IPS DF 6.9 (cell line): Measurements from ENCODE around the gene SCMH1.
"Not testable (repeated sequence)": the region's sequence is repeated elsewhere in the genome, so short reads cannot be mapped to it uniquely, and the experiment has no call there.

ENCODE experiments used
- DNase-seq: peaks from one replicate; pipeline ENCODE4 v3.0.0-alpha.2; 2013; ENCODE audit warnings: low read depth, low spot score
- H3K27ac ChIP-seq: one replicate; pipeline ENCODE4 v1.5.1; 2013; ENCODE audit warnings: low read length, control low read depth
- H3K27me3 ChIP-seq: 2 replicates; pipeline ENCODE4 v1.6.1; 2013; ENCODE audit warnings: mild to moderate bottlenecking, low read length; ENCODE audit not compliant: control insufficient read depth, insufficient read depth
- H3K36me3 ChIP-seq: 2 replicates; pipeline ENCODE4 v1.6.1; 2013; ENCODE audit warnings: low read length; ENCODE audit not compliant: control insufficient read depth, insufficient read depth
- H3K4me1 ChIP-seq: 2 replicates; pipeline ENCODE4 v1.6.1; 2013; ENCODE audit warnings: low read length; ENCODE audit not compliant: control insufficient read depth, insufficient read depth
- H3K4me3 ChIP-seq: 2 replicates; pipeline ENCODE4 v1.5.1; 2013; ENCODE audit warnings: mild to moderate bottlenecking, low read length
- H3K9me3 ChIP-seq: 2 replicates; pipeline ENCODE4 v1.6.1; 2013; ENCODE audit warnings: low read length, inconsistent platforms; ENCODE audit not compliant: control insufficient read depth, insufficient read depth
- WGBS: extraction: QIAGEN DNeasy Blood & Tissue Kit; methylation state at CpG from one replicate; pipeline ENCODE4 v1.1.7; 2013; ENCODE audit warnings: mixed read lengths, missing lambda C conversion rate; ENCODE audit not compliant: insufficient read length, insufficient coverage; 5-methylcytosine and 5-hydroxymethylcytosine counted together

Gene SCMH1

DNA sequence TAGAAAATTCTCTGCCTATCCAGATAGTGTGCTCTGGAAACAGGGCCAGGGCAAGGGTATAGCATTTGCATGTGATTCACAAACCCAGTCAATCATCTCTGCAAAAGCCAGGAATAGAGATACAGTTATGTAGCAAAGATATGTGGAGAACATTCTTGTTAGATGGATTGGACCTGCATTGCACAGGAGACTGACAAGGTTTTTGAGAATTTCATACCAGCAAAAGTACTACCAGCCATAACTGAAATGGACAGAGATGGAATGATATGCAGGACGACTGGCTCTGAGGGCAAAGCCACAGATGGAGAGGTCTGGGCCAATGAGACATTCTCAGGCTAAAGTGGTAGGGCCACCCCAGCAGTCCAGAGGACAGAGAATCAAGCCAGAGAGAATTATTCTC, 24.7 kb downstream of the SCMH1 start:
- no peaks in the 10 kb centered on the region for H3K4me1 ChIP-seq
- no CpG with 5 or more reads among the region's 1 CpG for WGBS
- H3K9me3 ChIP-seq = peaks cover 1% of the 10 kb centered on the region
- H3K4me3 ChIP-seq = no peak overlapping the region
- DNase-seq = no peak
- no peaks in the 10 kb centered on the region for H3K27me3 ChIP-seq
- no peaks in the 10 kb centered on the region for H3K36me3 ChIP-seq
- H3K27ac ChIP-seq = no peak overlapping the region

GRCh38 chr1:41215623-41216022, 26.5 kb downstream of the SCMH1 start:
- H3K9me3 ChIP-seq = peaks cover 1% of the 10 kb centered on the region
- H3K4me3 ChIP-seq = no peak overlapping the region
- no peaks in the 10 kb centered on the region for H3K36me3 ChIP-seq
- no peak for DNase-seq
- no peaks in the 10 kb centered on the region for H3K4me1 ChIP-seq
- H3K27ac ChIP-seq = no peak overlapping the region
- no peaks in the 10 kb centered on the region for H3K27me3 ChIP-seq

- Histone ChIP-seq H3K27me3 (no peaks in the 10 kb centered on the region), H3K36me3 (no peaks in the 10 kb centered on the region), H3K4me1 (no peaks in the 10 kb centered on the region), H3K9me3 (no peaks in the 10 kb centered on the region), H3K4me3 (no peak overlapping the region), H3K27ac (no peak overlapping the region)
- no peak for DNase-seq
- 100% methylated on average over 1 of the region's 1 CpG for WGBS
Observed at GRCh38 chr1:41213341-41213740, 28.8 kb downstream of the SCMH1 start.

GRCh38 chr1:41211608-41212007, 30.5 kb downstream of the SCMH1 start:
- not testable (repeated sequence) for H3K9me3 ChIP-seq, DNase-seq, H3K4me1 ChIP-seq, H3K27me3 ChIP-seq, H3K4me3 ChIP-seq, H3K36me3 ChIP-seq, H3K27ac ChIP-seq
- WGBS = no CpG with 5 or more reads among the region's 2 CpGs

DNA sequence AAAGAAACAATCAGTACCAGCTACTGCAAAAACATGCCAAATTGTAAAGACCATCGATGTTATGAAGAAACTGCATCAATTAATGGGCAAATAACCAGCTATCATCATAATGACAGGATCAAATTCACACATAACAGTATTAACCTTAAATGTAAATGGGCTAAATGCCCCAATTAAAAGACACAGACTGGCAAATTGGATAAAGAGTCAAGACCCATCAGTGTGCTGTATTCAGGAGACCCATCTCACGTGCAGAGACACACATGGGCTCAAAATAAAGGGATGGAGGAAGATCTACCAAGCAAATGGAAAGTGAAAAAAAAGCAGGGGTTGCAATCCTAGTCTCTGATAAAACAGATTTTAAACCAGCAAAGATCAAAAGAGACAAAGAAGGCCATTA, 35.1 kb downstream of the SCMH1 start:
- not testable (repeated sequence) for DNase-seq, H3K36me3 ChIP-seq, H3K27me3 ChIP-seq, H3K4me3 ChIP-seq, H3K9me3 ChIP-seq, H3K27ac ChIP-seq, H3K4me1 ChIP-seq
- no CpG with 5 or more reads among the region's 2 CpGs for WGBS

GRCh38 chr1:41200728-41201127, 41.4 kb downstream of the SCMH1 start:
- Histone ChIP-seq H3K4me3 (no peak overlapping the region), H3K4me1 (no peaks in the 10 kb centered on the region), H3K9me3 (no peaks in the 10 kb centered on the region; the same call in 1 of the 2 replicates), H3K36me3 (no peaks in the 10 kb centered on the region), H3K27ac (no peak overlapping the region), H3K27me3 (no peaks in the 10 kb centered on the region)
- no CpG with 5 or more reads among the region's 3 CpGs for WGBS
- no peak for DNase-seq

DNA sequence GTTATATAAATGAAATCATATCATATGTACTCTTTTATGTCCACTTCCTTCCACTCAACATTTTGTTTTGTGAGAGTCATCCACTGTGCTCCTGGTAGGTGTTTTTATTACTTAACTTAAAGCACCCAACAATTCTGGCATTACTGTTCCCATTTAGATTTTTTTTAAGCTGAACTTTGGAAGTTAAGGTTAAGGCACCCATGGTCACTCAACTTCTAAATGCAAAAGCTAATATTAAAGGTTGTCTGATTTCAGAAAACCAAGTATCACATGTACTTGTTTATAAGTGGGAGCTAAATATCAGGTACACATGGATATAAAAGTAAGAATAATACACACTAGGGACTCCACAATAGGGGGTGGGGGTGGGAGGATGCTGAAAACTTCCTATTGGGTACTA, 42.7 kb downstream of the SCMH1 start:
- H3K4me1 ChIP-seq = no peaks in the 10 kb centered on the region
- H3K9me3 ChIP-seq = no peaks in the 10 kb centered on the region; the same call in 1 of the 2 replicates
- H3K4me3 ChIP-seq = no peak overlapping the region
- no peak overlapping the region for H3K27ac ChIP-seq
- DNase-seq = no peak
- H3K27me3 ChIP-seq = no peaks in the 10 kb centered on the region
- no peaks in the 10 kb centered on the region for H3K36me3 ChIP-seq

DNA sequence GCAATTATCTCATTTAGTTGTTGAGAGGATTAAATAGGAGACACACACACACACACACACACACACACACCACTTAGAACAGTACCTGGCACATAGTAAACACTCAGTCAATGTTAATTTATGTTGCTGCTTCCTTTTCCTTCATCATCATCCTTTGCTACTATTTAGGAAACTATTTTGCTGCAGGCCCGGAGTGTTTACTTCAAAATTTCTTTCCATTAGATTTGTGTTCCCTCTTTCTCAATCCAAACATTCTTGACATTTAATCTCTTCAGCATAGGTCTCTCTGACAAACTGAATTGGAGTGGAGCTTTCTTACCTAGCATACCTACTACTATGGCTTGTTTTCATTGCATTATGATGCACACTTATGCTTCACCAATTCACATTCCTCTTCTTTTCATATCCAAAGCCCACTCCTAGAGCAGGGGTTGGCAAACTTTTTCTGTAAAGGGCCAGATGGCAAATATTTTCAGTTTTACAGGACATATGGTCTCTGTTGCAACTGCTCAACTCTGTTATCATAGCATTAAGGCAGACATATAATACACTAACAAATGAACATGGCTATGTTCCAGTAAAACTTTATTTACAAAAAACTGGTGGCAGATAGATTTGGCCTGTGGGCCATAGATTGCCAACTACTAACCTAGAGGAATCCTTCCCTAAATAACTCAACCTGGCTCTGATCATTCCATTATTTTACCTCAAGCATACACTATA, 49.5 kb downstream of the SCMH1 start:
- DNase-seq = no peak
- no CpG with 5 or more reads among the region's 1 CpG for WGBS
- Histone ChIP-seq H3K36me3 (no peaks in the 10 kb centered on the region), H3K27ac (no peak overlapping the region), H3K4me3 (no peak overlapping the region), H3K9me3 (no peaks in the 10 kb centered on the region), H3K4me1 (no peaks in the 10 kb centered on the region), H3K27me3 (no peaks in the 10 kb centered on the region)

GRCh38 chr1:41184446-41184845, 57.7 kb downstream of the SCMH1 start:
- no peaks in the 10 kb centered on the region for H3K9me3 ChIP-seq

DNA sequence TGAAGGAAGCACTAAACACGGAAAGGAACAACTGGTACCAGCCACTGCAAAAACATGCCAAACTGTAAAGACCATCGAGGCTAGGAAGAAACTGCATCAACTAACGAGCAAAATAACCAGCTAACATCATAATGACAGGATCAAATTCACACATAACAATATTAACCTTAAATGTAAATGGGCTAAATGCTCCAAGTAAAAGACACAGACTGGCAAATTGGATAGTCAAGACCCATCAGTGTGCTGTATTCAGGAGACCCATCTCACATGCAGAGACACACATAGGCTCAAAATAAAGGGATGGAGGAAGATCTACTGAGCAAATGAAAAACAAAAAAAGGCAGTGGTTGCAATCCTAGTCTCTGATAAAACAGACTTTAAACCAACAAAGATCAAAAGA, 63.9 kb downstream of the SCMH1 start:
- not testable (repeated sequence) for H3K9me3 ChIP-seq, H3K27ac ChIP-seq, DNase-seq, H3K36me3 ChIP-seq, H3K4me1 ChIP-seq, H3K27me3 ChIP-seq, H3K4me3 ChIP-seq
- no CpG with 5 or more reads among the region's 3 CpGs for whole genome bisulfite sequencing

More at GRCh38 chr1:41184446-41184845, 57.7 kb downstream of the SCMH1 start:
- no peak for DNase-seq
- Histone ChIP-seq H3K4me1 (no peaks in the 10 kb centered on the region), H3K27ac (no peak overlapping the region), H3K36me3 (no peaks in the 10 kb centered on the region), H3K27me3 (no peaks in the 10 kb centered on the region), H3K4me3 (no peak overlapping the region)
- no CpG with 5 or more reads among the region's 1 CpG for WGBS

GRCh38 chr1:41175546-41175945, 66.6 kb downstream of the SCMH1 start:
- Histone ChIP-seq H3K4me1 (no peaks in the 10 kb centered on the region), H3K27ac (no peak overlapping the region), H3K36me3 (no peaks in the 10 kb centered on the region), H3K4me3 (no peak overlapping the region), H3K27me3 (no peaks in the 10 kb centered on the region), H3K9me3 (no peaks in the 10 kb centered on the region)
- no peak for DNase-seq
